GM04503 (cell line): ENCODE data around the gene IMMP2L.
"Not testable (repeated sequence)": the region's sequence is repeated elsewhere in the genome, so short reads cannot be mapped to it uniquely, and the experiment has no call there.

Source experiments
- DNase-seq: peaks from one replicate; pipeline ENCODE4 v3.0.0-alpha.2; 2012; ENCODE audit warnings: low read depth

The IMMP2L gene

DNA sequence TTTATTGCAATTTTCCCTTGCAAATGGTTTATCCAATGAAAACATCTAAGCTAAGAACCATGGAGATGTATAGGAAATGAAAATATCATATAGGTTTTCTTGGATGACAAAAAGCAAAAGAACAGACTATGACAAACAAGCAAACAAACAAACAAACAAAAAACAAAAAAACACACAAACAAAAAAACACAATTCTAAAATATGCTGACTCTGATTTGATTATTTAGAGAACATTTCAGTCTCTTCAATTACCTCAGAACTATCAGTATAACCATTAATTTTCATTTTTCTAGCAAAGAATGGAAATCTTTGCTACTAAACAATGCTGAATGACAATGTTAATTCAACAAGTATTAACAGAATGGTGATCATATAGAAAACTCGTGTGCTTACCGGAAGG is 840.9 kb downstream of the IMMP2L start:
- DNase-seq: no peak

DNA sequence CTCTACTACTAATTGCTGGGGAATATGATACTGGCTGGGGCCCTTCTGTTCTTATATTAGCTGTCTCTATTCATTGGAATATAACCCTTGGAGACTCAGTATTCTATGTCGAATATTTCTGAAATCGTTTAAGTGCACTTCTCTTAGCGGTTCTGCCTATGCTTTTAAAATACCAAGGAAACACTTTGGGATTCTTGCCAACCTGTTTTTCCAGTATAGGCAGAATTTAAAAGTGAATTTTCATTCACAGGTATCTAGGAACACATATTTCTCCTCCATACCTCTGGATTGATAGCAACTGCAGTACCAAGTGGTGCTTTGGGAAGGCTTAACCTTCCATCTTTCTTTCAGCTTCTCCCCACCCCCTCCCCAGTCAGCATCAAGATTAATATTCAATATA is 841.7 kb downstream of the IMMP2L start:
- DNase-seq: no peak

DNA sequence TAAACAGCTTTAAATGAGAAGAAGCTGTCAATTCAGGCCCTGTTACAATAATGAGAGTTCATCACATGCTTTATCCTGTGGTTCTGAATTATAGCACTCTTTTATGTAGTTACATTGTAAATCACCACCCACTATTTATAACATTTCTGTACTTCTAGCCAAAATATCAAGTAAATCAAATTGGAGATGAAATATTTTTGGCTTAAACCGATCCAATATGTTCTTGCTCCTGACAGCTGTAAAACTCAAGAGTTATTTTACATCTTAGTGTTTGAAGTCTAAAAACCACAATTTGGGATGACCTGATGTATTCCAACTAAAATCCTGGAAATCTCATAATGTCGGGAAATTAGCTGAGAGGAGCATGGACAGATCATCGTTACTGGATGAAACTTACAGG is 842.6 kb downstream of the IMMP2L start:
- DNase-seq: no peak

DNA sequence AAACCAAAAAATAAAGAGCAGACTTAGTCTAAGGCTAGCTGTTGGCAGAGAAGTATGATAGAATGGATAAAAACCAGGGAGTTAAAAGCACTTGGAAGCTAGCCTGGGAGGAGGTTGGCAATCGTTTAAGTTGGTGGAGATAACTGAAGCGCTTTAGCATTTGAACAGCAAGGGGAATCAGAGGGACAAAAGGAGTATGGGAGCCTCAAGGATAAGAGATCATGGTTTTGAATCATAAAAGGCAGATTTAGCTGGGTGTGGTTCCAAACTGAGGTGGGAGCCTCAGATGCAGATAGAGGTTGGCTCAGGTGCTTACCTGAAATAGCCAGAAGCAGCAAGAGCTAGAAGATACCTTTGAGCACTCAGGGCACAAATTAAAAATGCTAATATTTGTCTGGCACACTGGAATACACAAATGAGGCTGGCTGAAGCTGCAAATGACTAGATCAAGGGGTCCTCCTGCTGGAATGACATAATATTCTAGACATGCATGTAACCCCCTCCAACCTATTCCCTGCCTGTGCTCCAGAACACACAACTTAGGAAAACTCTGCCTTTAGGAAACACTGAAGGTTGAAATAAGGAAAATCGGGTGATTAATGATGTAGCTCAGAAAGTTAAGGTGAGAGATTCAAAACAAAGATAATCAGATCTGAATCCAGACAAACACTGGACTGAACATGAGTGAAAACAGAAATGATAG is 843.6 kb downstream of the IMMP2L start:
- DNase-seq: no peak

DNA sequence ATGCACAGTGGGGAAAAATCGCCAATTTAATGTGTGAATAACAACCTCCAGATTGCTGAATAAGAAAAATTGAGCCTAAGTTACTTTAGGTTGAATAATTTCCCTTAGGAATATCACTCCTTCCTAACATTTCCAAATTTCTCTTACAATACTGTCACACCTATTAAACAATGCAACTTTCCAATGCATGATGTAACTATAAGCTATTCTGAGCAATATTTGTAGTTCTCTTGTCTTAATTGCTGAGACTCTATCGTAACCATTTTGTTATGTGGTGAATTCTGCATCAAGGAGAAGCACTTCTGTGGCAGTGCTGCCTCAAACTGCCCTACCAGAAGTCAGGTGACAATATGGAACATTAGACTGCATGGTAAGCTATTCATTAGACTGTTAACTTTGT is 858.1 kb downstream of the IMMP2L start:
- no peak for DNase-seq

DNA sequence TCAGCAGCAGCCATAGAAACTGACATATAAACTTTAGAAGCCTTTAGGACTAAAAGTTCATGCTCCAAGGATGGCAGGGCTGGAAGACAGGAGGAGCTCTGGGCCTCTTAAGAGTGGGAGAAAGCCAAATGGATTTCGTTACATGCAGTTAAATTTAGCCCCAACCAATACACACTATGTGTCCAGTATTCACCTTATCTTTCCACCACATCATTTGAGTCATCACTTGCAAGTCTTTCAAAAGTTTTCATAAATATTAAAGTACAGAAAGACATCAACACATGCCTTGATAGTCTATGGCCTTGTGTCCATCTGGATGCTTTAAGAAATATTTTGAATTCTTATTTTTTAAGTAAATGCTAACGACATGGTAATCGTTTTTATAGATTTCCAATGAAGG is 863.7 kb downstream of the IMMP2L start:
- DNase-seq: no peak

DNA sequence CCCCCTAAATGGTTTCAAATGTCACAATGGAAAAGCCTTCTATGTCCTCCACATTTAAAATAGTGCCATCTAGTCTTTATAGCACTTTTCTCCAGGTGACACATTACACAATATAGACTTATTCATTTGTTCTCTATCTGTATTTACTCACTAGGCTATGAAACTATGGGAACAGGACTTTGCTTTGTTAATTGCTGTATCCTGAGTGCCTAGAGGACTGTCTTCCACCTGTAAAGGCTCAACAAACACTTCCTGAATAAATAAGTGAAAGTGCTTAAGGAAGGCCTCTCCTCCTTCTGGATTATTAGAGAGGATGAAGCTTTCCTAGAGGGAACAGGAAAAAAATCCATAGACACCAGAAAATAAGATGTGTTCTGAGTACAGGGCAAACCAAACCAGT is 868.9 kb downstream of the IMMP2L start:
- DNase-seq: no peak

DNA sequence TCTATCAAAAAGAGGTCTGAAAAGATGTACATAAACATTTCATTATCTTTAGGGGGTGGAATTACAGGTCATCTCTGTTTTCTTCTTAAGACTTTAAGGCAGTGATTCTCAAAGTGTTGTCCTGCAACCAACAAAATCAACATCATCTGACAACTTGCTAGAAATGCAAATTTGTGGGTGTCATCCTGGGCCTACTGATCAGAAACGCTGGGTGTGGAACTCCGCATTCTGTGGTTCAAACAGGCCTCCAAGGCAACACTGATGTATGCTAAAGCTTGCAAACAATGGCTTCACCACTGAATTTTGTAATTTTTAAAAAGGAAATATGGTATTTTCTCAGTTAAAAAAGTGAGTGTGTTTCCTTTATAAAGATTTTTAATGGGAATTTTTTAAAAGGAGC is 873.4 kb downstream of the IMMP2L start:
- no peak for DNase-seq

DNA sequence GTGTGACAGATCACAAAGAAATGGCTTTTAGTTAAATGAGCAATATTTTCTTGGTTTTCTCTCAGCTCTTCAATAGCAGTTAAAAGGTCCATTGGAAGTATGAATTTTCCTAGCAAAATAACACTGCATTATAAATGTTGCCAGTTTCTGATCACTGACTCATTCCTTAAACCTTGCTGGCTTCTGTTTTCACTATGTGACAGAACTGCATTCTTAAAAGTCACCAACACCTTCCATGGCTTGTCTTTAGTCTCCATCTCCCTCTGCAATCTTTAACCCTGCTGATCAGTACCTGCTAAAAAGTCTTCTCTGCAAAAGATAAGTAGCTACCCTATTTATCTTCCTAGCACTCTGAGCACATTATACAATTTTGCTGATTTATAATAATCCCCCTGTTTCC is 876.4 kb downstream of the IMMP2L start:
- no peak for DNase-seq

DNA sequence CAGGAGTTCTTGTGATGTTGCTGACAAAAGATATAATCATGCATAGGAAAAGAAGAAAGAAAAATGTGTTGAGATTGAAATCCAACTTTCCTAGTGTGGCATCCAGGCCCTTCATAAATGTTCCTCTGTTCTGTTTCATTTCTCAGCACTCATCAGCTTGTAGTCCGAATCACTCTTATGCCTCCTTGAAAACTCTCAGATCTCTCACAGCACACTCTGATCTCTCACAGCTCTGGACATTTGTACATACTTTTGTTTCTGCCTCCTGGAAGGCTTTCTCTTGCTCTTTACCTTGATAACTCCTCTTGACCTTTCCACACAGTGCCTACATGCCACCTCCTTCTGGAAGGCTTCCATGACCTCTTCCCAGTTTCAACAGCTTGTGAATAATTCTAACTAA is 880.4 kb downstream of the IMMP2L start:
- no peak for DNase-seq

DNA sequence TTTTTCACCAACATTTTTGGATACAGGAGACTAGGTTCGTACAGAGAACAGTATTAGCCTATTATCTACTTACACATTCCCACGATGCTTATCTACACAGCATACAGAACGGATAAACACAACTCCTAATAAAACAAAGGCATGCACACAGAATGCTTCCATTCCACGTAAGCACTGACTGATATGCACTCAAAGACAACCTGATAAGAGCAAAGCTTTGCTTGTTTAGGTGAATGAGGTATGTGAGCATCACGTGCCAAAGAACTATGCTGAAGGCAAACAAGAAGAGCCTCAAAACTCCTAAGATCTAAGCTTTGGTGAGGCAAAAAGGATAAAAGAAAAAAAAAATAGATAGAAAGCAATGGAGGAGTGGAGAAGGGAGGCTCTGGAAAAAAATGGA is 884.9 kb downstream of the IMMP2L start:
- no peak for DNase-seq

DNA sequence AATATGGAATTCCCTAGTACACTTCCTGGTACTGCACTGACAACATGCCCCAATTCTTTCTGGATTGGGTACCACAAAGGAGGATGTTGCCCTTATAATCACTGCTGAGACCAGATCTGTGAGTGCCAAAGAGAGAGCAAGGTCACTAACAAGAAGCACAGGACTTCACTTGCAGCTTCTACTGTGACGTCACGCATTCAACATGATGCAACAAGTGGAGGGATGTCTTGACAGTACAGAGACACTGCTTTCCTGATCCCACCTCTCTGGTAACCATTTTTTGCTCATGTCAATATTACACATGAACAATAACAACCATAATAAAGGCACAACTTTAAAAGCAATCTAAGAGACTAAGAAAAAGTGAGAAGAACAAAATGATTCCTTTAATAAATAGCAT is 885.5 kb downstream of the IMMP2L start:
- no peak for DNase-seq

DNA sequence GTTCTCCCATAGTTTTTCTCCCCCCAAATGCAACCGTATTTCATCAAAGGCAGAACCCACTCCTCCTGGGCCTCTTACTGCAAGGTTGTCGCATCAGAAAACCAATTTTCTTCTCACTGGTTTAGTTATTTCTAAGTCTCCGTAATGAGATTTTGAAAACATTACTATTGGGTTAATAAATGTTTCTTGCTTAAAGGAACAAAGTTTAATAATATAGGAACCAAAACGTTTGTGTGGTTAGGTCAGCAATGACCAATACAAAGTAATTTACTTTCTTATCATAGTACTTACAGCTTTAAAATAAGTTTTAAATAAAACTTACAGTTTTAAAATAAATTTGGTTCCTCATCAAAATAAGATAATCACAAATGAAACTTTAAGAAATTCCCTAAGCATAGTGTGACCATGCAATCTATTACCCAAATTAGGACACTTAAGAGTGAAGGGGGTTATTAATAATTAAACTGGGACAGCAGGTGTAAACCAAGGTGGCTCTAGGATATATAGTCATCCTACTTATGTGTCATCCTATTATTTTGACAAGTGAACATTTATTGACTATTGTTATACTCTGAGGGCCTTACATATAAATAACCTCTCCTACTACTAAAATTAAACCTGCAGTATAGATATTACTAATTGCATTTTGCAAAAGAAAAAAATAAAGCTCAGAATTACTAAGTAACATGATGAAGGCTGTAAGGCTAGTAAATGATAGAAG is 886.7 kb downstream of the IMMP2L start:
- no peak for DNase-seq

DNA sequence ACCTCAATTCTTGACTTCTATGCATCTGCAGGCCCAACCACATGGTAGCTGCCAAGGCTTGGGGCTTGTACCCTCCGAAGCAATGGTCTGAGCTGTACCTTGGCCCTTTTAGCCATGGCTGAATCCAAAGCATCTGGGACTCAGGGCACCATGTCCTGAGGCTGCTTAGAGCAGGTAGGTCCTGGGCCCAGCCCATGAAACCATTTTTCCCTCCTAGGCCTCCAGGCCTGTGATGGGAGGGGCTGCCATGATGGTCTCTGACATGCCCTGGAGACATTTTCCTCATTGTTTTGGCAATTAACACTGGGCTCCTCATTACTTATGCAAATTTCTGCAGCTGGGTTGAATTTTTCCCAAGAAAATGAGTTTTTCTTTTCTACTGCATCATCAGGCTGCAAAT is 889.1 kb downstream of the IMMP2L start:
- no peak for DNase-seq

DNA sequence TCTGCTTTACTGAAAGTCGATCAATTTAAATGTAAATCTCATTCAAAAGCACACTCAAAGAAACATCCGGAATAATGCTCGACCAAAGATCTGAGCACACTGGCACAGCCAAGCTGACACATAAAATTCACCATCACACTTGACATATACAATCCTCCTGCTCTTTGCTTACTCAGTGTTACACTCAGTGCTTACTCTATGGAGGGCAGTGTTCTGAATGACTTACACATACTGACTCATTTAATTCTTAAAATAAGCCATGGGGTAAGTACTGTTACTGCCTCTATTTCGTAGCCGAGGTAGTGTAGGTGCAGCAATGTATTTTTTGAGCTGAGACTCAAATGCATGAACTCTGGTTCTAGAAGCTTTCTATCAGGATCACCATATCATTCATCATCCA is 892.9 kb downstream of the IMMP2L start:
- DNase-seq: no peak

DNA sequence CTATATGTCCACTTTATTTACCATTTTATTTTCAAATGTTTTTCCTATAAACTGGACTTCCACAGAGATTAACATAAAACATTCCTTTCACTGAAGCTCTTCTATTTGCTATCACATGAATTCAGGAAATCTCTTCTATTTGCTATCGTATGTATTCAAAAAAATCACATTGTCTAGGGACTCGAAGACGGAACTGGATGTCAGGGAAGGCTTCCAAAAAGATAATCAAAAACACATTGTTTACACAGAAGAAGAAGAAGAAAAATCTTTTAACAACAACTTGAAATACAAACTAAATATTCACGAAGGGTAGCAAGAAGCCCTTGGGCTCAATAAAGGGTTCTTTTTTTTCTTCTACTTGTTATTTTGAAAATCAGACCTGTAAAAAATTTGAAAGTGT is 897.5 kb downstream of the IMMP2L start:
- no peak for DNase-seq

DNA sequence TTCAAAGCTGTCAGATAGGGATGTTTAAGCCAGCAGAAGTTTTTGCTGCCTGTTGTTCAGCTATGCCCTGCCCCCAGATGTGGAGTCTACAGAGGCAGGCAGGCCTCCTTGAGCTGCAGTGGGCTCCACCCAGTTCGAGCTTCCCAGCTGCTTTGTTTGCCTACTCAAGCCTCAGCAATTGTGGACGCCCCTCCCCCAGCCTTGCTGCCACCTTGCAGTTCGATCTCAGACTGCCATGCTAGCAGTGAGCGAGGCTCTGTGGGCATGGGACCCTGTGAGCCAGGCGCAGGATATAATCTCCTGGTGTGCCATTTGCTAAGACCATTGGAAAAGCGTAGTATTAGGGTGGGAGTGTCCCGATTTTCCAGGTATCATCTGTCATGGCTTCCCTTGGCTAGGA is 901.7 kb downstream of the IMMP2L start:
- not testable (repeated sequence) for DNase-seq

DNA sequence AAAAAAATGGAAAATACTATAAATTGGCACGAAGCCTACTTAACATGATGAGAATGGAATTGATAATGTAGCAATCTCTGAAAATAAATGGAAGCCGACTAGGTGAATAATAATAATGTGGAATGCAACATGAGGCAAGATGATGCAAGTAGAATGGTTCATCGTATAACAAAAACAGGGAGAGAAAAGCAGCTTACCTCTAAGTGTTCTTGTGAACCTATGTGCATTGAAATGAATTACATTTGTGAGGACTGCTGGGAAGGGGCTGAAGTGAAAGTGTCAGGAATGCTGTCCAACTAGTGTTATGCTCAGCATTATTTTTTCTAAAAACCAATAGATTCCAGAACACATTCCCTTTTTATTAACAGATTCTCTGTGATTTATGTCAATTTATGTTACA is 912.0 kb downstream of the IMMP2L start:
- DNase-seq: no peak

DNA sequence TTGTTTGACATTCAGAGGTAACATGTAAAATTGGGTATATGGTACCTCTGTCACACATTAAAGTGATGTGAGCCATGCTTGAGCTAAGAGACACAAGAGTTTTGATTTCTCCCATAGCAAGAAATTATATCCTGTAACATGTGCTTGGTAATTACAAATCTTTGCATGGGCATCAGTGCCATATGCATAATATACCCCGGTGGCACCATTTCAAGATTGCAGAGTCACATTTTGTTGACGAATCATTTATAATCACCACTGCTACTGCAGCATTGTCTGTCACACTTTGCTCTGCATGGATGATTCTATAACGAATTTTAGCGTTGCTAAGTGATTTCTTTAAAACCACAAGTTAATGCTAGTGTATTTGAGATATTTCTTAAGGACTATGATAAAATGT is 915.0 kb downstream of the IMMP2L start:
- DNase-seq: no peak

DNA sequence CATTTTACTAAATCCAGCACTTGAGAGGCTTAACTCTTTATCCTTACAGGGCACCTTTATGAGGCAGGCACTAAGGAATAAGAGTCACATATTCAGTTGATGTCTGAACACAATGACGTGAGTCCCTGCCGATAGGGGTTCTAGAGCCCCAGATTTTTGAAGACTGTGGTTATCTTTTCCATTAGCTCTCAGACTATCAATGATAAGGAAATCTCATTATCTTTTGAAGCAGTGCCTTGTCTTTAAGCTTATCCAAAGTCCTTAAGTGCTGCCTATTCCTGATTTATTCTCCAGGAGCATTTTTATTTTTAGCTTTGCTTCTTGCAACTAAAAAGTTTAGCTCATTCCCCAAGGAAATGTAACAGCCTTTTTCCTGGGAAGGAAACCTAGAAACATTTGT is 915.5 kb downstream of the IMMP2L start:
- no peak for DNase-seq

DNA sequence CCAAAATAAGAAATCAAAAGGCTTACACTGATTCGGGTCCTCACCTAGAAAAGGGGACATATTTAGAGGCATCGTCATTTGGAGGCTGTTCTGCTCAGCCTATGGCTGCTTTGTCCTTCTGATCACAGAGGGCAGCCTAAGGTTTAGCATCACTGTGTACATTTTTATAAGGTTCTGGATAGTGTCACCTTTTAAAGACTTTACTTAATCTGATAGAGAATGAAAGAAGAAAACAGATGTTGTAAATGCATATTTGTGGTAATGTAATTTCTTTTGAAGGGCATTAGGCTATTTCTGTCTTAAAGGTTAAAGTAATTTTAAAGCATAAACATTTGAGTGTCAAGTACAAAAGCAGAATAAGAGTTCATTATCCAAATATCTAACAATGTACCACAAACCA is 916.7 kb downstream of the IMMP2L start:
- DNase-seq: no peak

DNA sequence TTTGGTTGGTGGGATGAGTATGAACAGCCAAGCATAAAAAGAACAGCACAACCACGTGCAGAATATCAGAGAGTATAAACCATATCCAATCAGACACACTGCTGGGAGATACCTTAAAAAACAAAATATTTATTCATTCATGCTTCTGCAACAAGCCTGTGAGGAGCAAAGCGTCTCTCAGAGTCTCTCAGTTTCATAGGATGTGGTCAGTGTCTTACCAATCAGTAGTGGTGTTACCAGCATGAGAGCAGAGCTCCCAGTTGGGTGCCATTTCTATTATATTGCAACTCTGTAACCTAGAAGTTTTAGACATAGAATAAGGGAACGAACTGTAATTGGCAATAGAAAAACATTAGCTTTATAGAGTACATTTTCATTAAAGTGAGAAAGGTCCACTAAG is 917.2 kb downstream of the IMMP2L start:
- no peak for DNase-seq

DNA sequence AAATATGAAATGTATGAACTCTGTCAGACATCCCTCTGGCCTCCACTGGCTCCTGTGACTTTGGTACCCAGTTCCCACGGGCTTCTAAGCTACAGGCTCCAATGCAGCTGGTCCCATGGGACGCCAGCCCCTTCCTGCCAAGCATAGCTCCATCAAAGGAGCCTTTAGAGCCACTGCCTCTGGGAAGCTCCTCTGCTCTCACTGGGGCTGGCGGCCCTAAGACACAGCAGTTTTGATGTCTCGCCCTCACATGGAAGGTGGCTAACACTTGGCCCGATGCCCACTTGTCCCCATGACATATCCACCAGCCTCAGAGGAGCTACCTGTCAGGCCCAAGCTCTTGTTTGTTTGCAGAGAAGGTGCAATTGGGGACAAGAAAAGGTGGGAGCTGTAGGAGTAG is 925.0 kb downstream of the IMMP2L start:
- DNase-seq: no peak

DNA sequence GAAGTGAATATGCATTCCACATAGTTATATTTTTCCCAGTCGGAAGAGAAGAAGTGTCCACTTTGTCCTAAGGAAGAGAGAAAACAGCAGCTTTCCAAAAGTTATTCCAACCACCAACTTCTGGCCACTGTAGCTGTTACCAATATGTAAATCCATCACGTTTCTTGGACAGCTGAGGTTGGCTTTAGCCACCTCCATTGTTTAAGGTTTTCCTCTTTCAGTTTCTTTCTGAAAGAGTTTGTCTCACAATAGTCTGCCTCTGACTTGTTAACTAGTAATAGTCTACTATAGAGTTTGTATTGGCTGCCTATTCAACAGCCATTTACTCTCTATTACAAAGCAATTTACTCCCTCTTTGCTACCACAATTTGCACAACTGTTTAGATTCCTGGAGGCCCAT is 929.0 kb downstream of the IMMP2L start:
- no peak for DNase-seq
